ENCODE measurements around the gene OR5V1.

Gene OR5V1

DNA sequence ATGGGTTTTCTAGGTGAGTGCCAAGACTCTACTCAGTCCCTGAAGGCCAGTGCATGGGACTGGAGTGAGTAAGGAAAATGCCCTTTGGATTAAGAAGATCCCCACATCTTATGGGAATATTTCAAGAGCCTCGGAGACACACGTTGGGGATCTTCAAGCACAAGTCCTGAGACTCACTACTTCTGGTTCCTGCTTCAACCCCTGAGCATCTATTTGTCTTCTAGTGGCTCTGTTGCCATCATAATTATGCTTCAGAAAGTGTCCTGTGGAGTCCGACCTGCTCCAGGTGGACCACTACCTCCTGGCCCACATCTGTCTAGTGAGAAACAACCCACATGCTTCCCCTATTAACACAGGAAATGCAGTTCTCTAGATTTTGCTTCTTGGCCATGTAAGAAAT, at the start of gene OR5V1:
Gene OR5V1, minus strand, starts transcription at position 101 of the 400 bp plus-strand sequence. CDS start 12,670 bp downstream, outside the sequence.
- FAIRE-seq = no peak

DNA sequence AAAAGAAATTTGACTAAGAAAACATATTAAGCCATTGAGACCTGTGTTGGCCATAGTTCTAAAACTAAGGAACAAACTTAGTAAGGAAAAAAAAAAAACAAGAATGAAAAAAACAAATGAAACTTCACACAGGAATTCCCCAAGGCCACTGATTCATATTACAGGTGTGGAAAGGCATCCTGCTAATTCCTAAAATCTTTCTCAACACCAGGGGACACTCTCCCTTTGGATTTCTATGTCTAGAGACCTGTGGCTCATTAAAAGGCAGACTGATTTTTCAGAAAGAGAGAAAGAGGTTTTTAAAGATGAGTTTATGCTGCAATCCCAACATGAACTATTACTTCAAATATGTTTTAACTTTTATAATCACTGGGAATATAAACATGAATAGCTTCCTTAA, 45.9 kb upstream of the OR5V1 start, which contains the start of gene OR12D1:
Gene OR12D1, plus strand, starts transcription at position 341 of the 400 bp plus-strand sequence.
- FAIRE-seq = no peak
- DNase-seq (ENCODE audit: insufficient read length, low spot score) = no peak
- TF ChIP-seq, protein P1, sequence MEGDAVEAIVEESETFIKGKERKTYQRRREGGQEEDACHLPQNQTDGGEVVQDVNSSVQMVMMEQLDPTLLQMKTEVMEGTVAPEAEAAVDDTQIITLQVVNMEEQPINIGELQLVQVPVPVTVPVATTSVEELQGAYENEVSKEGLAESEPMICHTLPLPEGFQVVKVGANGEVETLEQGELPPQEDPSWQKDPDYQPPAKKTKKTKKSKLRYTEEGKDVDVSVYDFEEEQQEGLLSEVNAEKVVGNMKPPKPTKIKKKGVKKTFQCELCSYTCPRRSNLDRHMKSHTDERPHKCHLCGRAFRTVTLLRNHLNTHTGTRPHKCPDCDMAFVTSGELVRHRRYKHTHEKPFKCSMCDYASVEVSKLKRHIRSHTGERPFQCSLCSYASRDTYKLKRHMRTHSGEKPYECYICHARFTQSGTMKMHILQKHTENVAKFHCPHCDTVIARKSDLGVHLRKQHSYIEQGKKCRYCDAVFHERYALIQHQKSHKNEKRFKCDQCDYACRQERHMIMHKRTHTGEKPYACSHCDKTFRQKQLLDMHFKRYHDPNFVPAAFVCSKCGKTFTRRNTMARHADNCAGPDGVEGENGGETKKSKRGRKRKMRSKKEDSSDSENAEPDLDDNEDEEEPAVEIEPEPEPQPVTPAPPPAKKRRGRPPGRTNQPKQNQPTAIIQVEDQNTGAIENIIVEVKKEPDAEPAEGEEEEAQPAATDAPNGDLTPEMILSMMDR (IDR thresholded peaks at IDR 0.05; ENCODE audit: insufficient read depth, missing control alignments) = peak; percentile 19

More for the DNA sequence above, at the start of gene OR5V1:
- no peak for DNase-seq (ENCODE audit: insufficient read length, low spot score)
- TF ChIP-seq, protein P1 (IDR thresholded peaks at IDR 0.05; ENCODE audit: insufficient read depth, missing control alignments) = no peak

DNA sequence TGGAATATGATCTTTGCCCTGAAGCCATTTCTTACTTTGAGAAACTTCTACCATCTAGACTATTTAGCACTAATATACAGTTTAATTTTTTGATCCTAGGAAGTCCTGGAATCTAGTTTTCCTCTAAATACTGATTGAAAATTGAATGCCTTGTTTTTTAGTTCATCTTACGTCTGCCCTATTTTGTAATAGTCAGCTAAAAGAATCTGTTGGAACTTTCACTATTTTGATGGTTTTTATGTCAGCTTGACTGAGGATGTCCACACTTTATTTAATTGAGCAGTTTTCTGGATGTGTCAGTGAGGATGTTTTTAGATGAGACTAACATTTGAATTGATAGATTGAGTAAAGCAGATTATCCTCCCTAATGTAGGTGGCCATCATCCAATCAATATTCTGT, 35.1 kb upstream of the OR5V1 start:
- TF ChIP-seq, protein P1 (IDR thresholded peaks at IDR 0.05; ENCODE audit: insufficient read depth, missing control alignments) = no peak
- FAIRE-seq (no peak), DNase-seq (ENCODE audit: insufficient read length, low spot score) (no peak)

DNA sequence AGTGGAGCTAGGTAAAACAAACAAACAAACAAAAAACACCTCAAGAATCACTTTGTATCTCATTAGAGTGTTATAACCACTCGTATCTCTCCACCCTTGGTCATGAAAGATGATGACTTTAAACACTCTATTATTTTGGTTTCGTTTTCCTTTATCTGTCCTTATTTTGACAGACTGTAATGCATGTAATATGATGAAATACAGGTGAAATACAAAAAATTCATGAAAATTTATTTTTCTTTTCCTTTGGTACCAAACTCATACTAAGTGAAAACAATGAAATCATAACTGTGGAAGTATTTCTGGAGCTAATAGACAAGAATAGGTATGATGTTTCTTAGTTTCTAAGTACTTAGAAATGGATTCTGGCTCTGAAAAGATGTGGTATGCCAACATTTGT, 30.9 kb upstream of the OR5V1 start:
- TF ChIP-seq, protein P1 (IDR thresholded peaks at IDR 0.05; ENCODE audit: insufficient read depth, missing control alignments) = no peak
- FAIRE-seq = no peak
- no peak for DNase-seq (ENCODE audit: insufficient read length, low spot score)

DNA sequence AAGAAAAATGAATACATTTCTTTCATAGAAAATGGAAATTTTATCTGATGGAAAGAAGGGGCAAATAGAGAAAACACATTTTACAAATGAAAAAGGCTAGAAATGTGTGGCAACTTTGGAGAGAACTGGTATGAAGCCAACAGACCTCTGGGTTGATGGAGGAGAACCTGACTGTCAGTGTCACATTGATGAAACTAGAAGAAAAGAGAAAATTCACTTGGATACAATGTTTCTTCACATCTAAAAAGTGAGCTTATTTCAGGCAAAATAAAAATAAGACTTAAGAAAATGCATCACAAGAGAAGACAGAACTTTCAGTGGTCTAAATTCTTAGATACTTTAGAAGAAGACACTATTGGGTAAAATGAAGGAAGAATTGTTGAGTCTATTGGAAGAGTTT, 26.7 kb upstream of the OR5V1 start, which contains the start of gene OR12D2:
Gene OR12D2, plus strand, starts transcription at position 301 of the 400 bp plus-strand sequence. CDS start 1,069 bp downstream, outside the sequence.
- DNase-seq (ENCODE audit: insufficient read length, low spot score) = no peak
- no peak for FAIRE-seq
- TF ChIP-seq, protein P1 (IDR thresholded peaks at IDR 0.05; ENCODE audit: insufficient read depth, missing control alignments) = no peak

DNA sequence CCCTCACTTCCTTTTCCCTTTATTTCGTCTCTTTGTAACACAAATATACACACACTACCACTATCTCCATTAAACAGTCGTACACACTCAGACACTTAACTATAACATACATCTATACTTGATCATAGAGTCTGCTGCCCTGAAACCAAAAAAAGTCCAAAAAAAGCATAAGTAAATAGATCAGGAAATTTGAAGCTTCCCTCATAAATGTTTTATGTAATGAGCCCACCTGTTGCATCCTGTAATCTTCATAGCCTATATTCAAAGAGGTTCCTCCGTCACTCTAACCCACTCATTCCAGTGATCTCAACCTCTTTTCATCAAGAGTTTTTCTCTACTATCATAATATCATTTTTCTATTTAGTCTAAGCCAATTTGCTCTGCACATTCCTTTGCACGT, 19.9 kb upstream of the OR5V1 start:
- DNase-seq (ENCODE audit: insufficient read length, low spot score) (no peak), FAIRE-seq (no peak)
- TF ChIP-seq, protein P1 (IDR thresholded peaks at IDR 0.05; ENCODE audit: insufficient read depth, missing control alignments) = no peak

DNA sequence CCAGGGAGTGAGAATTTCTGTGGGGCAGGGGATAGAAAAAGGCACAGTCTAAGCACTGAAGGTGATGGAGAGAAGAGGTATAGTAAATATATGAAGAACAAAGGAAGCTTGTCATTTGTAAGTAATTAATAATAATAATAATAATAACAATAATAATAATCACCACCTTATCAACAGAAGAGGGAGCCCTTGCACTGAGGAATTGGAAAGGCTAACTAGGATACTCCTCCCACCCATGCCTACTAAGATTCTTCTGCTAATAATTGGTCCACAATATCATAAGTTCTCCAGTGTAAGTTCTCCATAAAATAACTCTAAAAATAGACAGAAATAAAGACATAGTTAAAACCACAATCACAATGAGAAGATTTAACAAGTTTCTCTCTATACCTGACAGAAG, 7.3 kb upstream of the OR5V1 start:
- TF ChIP-seq, protein P1 (IDR thresholded peaks at IDR 0.05; ENCODE audit: insufficient read depth, missing control alignments) = peak; percentile 13
- DNase-seq (ENCODE audit: insufficient read length, low spot score) (no peak), FAIRE-seq (no peak)
